ENCODE data around the gene TFAM.

- TF ChIP-seq CTCF (IDR thresholded peaks at IDR 0.05) (no peak), EZH2 (IDR thresholded peaks at IDR 0.05; ENCODE audit: borderline replicate concordance, insufficient read depth, low read depth, low read length, poor library complexity, severe bottlenecking) (no peak)
Observed at GRCh38 chr10:58396057-58396456, 10.8 kb downstream of the TFAM start.

Measured in B cell (primary cell).